HFF-Myc (cell line): ENCODE results near the gene ZNHIT6.
"Not testable (repeated sequence)": the region's sequence is repeated elsewhere in the genome, so short reads cannot be mapped to it uniquely, and the experiment has no call there.

Source experiments
- DNase-seq: peaks from one replicate; pipeline ENCODE4 v3.0.0-alpha.2; 2011; ENCODE audit warnings: low read depth; ENCODE audit errors: extremely low read depth
- H3K4me3 ChIP-seq: replicated peaks from 2 replicates; pipeline ENCODE4 v1.5.1; 2011; ENCODE audit warnings: low read depth, mild to moderate bottlenecking, control low read depth, low read length
- TF ChIP-seq, protein P1 (sequence below): IDR thresholded peaks from 2 replicates; pipeline ENCODE4 v1.5.1; 2012; ENCODE audit warnings: mild to moderate bottlenecking, low read depth, low read length, control low read depth; ENCODE audit errors: missing control alignments

ZNHIT6 gene

DNA sequence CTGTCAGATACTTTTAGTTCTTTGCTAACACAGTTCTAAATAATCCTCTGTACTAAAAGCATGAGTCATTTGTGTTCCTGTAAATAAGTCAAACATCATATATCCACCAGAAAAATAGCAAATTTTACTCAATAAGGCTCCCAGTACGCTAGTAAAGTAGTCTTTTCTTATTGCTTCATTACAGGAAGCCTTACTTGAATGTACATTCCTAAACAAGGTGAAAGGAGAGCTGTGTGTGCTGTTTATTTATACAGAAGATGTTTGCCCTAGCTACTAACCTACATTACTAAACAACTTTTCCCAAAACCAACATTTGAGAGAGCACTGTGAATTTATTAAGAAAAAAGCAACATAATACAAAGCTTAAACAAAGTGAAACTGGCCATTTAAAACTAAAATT lies 52.0 kb downstream of the ZNHIT6 start:
- no peak for DNase-seq
- H3K4me3 ChIP-seq, result no peak overlapping the region
- TF ChIP-seq, protein P1, sequence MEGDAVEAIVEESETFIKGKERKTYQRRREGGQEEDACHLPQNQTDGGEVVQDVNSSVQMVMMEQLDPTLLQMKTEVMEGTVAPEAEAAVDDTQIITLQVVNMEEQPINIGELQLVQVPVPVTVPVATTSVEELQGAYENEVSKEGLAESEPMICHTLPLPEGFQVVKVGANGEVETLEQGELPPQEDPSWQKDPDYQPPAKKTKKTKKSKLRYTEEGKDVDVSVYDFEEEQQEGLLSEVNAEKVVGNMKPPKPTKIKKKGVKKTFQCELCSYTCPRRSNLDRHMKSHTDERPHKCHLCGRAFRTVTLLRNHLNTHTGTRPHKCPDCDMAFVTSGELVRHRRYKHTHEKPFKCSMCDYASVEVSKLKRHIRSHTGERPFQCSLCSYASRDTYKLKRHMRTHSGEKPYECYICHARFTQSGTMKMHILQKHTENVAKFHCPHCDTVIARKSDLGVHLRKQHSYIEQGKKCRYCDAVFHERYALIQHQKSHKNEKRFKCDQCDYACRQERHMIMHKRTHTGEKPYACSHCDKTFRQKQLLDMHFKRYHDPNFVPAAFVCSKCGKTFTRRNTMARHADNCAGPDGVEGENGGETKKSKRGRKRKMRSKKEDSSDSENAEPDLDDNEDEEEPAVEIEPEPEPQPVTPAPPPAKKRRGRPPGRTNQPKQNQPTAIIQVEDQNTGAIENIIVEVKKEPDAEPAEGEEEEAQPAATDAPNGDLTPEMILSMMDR, result no peak

DNA sequence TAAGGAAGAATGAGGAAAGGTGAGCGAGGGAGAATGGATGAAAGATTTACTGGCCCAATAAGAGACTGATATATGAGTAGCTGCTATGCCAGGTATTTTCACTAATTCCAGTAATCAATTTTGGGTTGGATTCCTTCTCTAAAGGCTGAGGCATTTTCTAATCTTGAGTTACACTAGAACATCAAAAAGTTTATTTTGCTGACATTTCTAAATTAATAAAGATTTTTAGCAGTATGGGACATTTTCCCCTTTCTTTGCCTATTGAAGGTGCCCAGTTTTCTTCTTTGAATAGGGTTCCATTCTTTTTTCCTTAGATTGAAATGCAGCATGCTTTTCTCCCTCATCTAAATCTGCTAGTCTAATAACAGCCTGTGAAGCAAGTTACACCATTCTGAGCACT lies 52.9 kb downstream of the ZNHIT6 start:
- TF ChIP-seq, protein P1, result no peak
- no peak overlapping the region for H3K4me3 ChIP-seq
- DNase-seq, result no peak

DNA sequence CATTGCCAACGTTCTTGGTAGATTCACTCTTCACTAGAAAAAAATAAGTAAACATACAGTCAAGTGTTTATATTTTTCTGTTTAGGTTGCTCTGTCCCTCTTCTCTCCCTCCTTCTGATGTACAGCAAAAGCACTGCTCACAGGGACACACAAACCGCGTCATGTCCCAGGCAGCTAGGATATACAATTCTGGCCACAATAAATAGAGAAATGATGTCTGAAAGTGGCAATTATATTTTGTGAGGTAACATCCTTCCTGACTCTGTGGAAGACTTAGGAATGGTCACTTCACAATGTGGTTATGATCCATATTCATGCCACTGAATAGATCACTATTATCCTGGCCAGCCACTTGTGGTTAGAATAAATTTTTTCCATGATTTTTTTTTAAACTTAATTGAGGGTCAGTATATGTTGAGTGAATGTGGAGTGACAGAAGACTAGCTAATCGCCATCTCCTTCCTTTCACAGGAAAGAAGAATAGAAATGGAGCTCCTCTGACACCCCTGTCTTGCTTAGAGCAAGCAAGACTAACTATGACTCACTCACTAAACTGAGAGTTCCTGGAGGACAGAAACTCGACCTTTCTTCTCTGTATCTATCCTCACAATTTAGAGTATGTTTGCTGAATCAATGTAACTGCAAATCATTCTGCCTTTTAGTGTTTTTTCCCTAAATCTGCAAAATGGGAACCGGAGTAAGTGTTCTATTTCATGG lies 54.0 kb downstream of the ZNHIT6 start:
- DNase-seq, result no peak
- TF ChIP-seq, protein P1, result no peak
- no peak overlapping the region for H3K4me3 ChIP-seq

DNA sequence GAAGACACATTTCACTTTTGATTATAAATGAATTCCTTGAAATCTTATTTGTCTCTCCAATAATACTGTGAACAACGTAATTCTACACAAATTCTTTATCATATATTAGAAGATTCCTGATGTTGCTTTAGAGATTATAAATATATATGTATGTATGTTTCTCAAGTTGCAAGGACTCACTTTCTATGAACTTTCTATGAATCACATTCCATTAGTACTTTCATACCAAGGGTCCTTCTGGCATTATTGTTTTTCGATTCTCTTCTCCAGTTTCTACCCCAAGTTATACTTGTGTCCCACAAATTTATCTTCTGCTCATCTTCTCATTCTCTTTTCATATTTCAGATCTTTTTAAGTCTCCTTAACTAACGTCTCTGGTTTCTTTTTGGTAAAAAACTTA lies 55.9 kb downstream of the ZNHIT6 start:
- TF ChIP-seq, protein P1, result no peak
- H3K4me3 ChIP-seq, result no peak overlapping the region
- DNase-seq, result no peak

DNA sequence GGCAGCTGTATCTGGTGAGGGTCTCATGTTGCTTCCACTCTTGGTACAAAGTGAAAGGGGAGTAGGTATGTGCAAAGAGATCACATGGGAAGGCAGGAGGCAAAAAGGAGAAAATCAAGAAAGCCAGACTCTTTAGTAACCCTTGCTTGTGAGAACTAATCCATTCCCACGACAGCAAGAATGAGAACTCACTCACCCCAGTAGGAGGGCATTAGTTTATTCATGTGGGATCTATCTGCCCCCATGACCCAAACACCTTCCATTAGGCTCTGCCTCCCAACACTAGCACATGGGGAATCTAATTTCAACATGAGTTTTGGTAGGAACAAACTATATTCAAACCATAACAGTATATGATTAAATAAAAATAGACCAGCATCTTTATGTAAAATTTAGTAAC lies 57.6 kb downstream of the ZNHIT6 start:
- DNase-seq, result no peak
- no peak overlapping the region for H3K4me3 ChIP-seq
- TF ChIP-seq, protein P1, result no peak

DNA sequence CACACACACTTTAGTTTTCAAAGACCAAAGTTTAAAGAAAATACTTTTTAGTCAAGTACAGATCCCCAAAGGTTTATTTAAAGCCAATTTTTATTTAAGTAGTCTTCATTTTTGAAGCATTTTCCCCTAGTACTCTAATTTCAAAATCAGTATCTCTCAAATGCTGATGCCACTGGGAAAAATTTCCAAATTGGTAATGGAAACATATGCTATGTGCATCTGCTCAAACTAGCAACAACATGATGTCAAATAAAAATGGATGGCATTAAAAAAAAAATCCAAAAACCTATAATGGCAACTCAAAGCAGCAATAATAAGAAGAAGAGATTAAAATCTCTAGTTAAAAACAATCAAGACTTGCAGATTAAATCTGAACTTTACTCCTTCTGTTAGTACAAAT lies 58.6 kb downstream of the ZNHIT6 start:
- no peak for DNase-seq
- H3K4me3 ChIP-seq, result no peak overlapping the region
- TF ChIP-seq, protein P1, result no peak

DNA sequence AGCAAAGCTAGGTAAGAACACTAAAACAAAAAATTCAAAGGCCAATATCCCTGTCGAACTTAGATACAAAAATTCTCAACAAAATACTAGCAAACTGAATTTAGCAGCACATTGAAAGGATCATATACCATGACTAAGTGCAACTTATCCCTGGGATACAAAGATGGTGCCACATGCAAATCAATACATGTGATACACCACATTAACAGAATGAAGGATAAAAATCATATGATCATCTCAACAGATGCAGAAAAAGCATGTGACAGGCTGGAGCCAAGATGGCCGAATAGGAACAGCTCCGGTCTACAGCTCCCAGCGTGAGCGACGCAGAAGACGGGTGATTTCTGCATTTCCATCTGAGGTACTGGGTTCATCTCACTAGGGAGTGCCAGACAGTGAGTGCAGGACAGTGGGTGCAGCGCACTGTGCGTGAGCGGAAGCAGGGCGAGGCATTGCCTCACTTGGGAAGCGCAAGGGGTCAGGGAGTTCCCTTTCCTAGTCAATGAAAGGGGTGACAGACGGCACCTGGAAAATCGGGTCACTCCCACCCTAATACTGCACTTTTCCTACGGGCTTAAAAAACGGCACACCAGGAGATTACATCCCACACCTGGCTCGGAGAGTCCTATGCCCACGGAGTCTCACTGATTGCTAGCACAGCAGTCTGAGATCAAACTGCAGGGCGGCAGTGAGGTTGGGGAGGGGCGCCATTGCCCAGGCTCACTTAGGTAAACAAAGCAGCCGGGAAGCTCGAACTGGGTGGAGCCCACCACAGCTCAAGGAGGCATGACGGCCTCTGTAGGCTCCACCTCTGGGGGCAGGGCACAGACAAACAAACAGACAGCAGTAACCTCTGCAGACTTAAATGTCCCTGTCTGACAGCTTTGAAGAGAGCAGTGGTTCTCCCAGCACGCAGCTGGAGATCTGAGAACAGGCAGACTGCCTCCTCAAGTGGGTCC lies 66.4 kb downstream of the ZNHIT6 start:
- DNase-seq, H3K4me3 ChIP-seq: not testable (repeated sequence)

DNA sequence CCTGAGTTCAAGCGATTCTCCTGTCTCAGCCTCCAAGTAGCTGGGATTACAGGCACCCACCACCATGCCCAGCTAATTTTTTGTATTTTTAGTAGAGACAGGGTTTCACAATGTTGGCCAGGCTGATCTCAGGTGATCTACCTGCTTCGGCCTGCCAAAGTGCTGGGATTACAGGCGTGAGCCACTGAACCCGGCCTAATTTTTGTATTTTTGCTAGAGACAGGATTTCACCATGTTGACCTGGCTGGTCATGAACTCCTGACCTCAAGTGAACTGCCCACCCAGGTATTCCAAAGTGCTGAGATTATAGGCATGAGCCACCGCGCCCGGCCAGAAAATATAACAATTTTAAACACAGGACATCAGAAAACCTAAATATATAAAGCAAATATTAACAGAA lies 68.3 kb downstream of the ZNHIT6 start:
- H3K4me3 ChIP-seq, DNase-seq: not testable (repeated sequence)
